Neuron (in vitro differentiated cells): ENCODE data around the gene NKD2.

Source experiments
- H2AFZ ChIP-seq: one replicate; pipeline ENCODE4 v1.6.1; 2013; ENCODE audit warnings: low read depth, mild to moderate bottlenecking, inconsistent platforms, low read length, moderate library complexity
- H3K27me3 ChIP-seq: one replicate; pipeline ENCODE4 v1.6.1; 2013; ENCODE audit warnings: low read length; ENCODE audit not compliant: insufficient read depth
- H3K36me3 ChIP-seq: one replicate; pipeline ENCODE4 v1.6.1; 2013; ENCODE audit warnings: low read length; ENCODE audit not compliant: insufficient read depth
- H3K4me1 ChIP-seq: one replicate; pipeline ENCODE4 v1.6.1; 2013; ENCODE audit warnings: low read length; ENCODE audit not compliant: insufficient read depth
- H3K4me3 ChIP-seq: 2 replicates; pipeline ENCODE4 v1.5.1; 2013; ENCODE audit warnings: mild to moderate bottlenecking, low read length, moderate library complexity
- H3K9me3 ChIP-seq: one replicate; pipeline ENCODE4 v1.6.1; 2013; ENCODE audit warnings: low read length

NKD2 gene

GRCh38 chr5:1061916-1062315 is 53.3 kb downstream of the NKD2 start:
- no peaks in the 10 kb centered on the region for H3K27me3 ChIP-seq
- no peaks in the 10 kb centered on the region for H3K4me1 ChIP-seq
- no peak overlapping the region for H3K4me3 ChIP-seq
- H2AFZ ChIP-seq, result no peak overlapping the region
- no peaks in the 10 kb centered on the region for H3K9me3 ChIP-seq
- H3K36me3 ChIP-seq, result peaks cover 20% of the 10 kb centered on the region

GRCh38 chr5:1062761-1063568 is 54.4 kb downstream of the NKD2 start:
- no peak overlapping the region for H2AFZ ChIP-seq
- no peaks in the 10 kb centered on the region for H3K4me1 ChIP-seq
- H3K4me3 ChIP-seq, result no peak overlapping the region
- no peaks in the 10 kb centered on the region for H3K27me3 ChIP-seq
- peaks cover 14% of the 10 kb centered on the region for H3K36me3 ChIP-seq
- H3K9me3 ChIP-seq, result no peaks in the 10 kb centered on the region

GRCh38 chr5:1063661-1064382 is 55.2 kb downstream of the NKD2 start:
- H3K27me3 ChIP-seq, result no peaks in the 10 kb centered on the region
- no peaks in the 10 kb centered on the region for H3K9me3 ChIP-seq
- no peak overlapping the region for H3K4me3 ChIP-seq
- H3K36me3 ChIP-seq, result peaks cover 14% of the 10 kb centered on the region
- H2AFZ ChIP-seq, result no peak overlapping the region
- no peaks in the 10 kb centered on the region for H3K4me1 ChIP-seq

GRCh38 chr5:1064383-1065142 is 56.0 kb downstream of the NKD2 start:
- Histone ChIP-seq H3K27me3 (no peaks in the 10 kb centered on the region), H3K4me1 (no peaks in the 10 kb centered on the region), H3K4me3 (no peak overlapping the region), H3K36me3 (peaks cover 14% of the 10 kb centered on the region), H3K9me3 (no peaks in the 10 kb centered on the region), H2AFZ (no peak overlapping the region)

DNA sequence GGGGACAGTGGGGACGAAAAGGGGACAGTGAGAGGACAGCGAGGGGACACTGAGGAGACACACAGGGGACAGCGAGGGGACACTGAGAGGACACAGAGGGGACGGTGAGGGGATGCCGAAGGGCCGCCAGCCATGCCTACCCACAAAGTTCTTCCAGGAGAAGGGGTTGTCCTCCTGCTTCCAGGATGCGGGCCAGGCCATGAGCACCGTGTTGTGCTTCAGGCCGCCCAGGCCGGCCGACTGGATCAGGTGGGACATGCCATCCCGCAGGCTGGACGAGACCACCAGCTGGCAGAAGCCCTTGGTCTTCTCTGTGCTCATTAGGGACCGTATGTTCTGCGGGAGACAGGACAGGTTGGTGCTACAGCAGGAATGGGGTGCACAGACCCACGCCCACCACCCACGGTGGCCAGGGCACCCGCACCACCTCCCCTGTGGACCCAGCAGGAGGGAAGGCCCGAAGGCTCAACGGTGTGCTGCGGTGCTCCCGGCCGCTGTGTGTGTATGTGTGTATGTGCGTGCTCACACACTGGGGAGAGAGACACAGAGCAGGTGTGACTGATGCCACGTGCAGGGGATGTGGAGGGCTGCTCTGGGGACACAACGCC is 56.6 kb downstream of the NKD2 start:
- H3K27me3 ChIP-seq, result no peaks in the 10 kb centered on the region
- H3K36me3 ChIP-seq, result peaks cover 14% of the 10 kb centered on the region
- no peaks in the 10 kb centered on the region for H3K9me3 ChIP-seq
- H2AFZ ChIP-seq, result no peak overlapping the region
- no peak overlapping the region for H3K4me3 ChIP-seq
- H3K4me1 ChIP-seq, result no peaks in the 10 kb centered on the region

DNA sequence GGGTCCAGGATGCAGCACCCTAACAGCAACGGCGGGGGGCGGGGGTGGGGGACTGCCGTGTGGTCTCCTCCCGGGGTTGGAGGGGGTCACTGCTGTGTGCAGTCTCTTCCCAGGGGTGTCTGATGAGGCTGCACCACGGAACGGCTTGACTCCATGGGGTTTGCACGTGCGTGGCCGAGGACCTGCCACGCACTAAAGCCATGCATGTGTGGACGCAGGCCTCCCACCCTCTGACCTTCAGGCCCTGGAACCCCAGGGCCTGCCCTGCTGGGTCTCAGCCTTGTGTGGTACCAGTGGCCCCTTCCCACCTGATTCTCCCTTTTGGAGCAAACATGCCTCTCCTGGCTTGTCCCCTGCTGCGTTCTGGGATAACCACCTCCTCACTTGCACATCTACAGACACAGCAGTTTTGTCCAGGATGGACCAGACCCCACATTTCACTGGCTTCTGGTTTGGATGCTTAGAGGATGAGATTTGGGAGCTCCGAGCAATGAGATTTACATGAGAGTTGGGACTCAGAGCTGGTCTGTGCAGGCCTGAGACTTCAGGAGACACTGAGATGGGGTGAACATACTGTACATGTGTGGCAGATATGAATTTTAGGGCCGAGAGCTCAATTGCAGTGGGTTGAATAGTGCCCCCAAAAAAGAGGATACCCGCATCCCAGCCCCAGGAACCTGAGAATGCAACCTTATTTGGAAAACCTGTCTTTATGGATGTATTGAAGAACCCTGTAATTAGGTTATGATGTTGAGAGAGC is 57.5 kb downstream of the NKD2 start:
- Histone ChIP-seq H3K36me3 (peaks cover 12% of the 10 kb centered on the region), H3K4me3 (no peak overlapping the region), H3K9me3 (no peaks in the 10 kb centered on the region), H3K4me1 (no peaks in the 10 kb centered on the region), H3K27me3 (no peaks in the 10 kb centered on the region), H2AFZ (no peak overlapping the region)

DNA sequence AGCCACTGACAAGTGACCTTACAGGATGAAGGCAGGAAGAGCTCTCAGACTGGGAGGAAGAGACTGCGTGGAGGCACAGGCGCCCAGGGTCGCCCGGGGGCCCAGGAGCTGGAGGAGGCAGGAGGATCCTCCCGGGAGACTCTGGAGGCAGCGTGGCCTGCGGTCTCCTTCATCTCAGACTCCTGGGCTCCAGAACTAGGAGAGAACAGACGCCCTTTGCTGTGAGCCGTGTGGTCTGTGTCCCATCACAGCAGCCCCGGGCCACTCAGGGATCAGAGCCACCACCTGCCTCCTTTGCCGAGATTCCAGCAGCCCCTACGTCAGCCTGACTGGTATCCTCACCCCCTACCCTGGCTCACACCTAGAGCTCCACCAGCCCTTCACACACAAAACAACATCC is 58.1 kb downstream of the NKD2 start:
- H3K4me3 ChIP-seq, result no peak overlapping the region
- no peaks in the 10 kb centered on the region for H3K27me3 ChIP-seq
- no peaks in the 10 kb centered on the region for H3K9me3 ChIP-seq
- no peaks in the 10 kb centered on the region for H3K4me1 ChIP-seq
- peaks cover 12% of the 10 kb centered on the region for H3K36me3 ChIP-seq
- H2AFZ ChIP-seq, result no peak overlapping the region

DNA sequence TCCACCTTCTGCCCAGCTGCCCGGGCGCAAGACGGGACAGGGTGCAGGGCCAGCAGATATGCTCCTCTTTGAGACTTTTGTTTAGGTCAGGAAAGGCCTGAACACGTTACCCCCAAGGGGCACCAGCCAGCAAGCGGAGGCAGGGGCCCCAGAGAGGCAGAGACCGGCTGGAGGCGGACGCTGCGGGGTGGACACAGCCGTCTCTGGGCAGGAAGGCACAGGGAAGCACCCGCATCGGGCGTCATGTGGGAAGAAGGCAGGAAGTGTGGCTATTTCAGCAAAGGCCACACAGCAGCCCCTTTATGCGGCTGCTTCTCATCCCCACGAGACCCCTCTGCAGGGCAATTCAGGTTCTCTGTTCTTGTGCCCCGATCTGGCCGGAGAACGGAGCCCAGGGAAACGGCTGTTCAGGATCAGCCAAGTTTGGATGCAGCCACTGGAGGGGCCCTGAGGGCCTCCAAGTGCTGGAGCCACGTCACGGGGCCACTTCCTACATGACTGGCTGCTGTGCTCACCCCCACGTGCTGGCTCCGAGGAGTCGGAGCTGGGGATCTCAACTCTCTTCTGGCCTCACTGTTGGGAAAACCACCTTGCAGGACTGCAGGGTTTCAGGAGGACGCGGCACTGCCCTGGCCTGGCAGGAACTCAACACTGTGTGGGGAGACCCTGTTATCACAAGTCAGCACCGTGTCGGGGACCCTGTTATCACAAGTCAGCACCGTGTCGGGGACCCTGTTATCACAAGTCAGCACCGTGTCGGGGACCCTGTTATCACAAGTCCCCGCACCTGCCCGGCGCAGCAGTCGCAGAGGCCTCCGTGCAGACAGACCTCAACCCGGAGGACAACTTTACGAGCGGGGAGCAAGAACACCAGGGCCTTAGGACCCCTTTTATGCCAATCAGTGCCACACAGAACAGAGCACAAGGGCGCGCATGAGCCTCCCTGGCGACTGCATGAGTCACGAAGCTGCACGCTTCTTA is 58.8 kb downstream of the NKD2 start:
- no peaks in the 10 kb centered on the region for H3K4me1 ChIP-seq
- no peaks in the 10 kb centered on the region for H3K9me3 ChIP-seq
- H3K27me3 ChIP-seq, result no peaks in the 10 kb centered on the region
- H3K36me3 ChIP-seq, result peaks cover 12% of the 10 kb centered on the region
- H3K4me3 ChIP-seq, result no peak overlapping the region
- H2AFZ ChIP-seq, result no peak overlapping the region

DNA sequence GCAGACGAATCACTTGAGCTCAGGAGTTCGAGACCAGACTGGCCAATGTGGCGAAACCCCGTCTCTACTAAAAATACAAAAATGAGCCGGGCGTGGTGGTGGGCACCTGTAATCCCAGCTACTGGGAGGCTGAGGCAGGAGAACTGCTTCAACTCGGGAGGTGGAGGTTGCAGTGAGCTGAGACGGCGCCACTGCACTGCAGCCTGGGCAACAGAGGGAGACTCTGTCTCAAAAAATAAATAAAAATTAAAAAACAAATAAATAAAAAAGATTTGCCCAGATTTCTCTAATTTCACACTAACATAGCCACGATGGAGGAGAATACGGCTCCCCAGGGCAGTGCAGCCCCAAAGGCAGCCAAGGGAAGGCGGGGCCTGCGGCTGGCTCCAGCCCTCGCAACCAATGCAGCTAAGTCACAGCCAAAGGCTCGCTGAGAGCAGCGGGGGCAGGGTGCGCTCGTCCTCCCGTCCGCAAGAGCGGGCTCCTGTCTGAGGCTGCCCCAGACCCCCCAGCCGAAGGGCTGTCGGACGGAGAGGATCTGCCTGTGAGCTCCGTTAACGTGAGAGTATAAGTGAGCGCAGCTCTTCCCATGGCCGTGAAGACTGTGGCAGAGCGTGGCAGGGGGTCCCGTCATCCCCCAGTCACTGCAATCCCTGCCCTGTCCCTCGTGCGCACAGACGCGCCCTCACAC is 59.7 kb downstream of the NKD2 start:
- H3K27me3 ChIP-seq, result no peaks in the 10 kb centered on the region
- H3K36me3 ChIP-seq, result peaks cover 4% of the 10 kb centered on the region
- H3K9me3 ChIP-seq, result no peaks in the 10 kb centered on the region
- H2AFZ ChIP-seq, result no peak overlapping the region
- no peak overlapping the region for H3K4me3 ChIP-seq
- H3K4me1 ChIP-seq, result no peaks in the 10 kb centered on the region

GRCh38 chr5:1068895-1069719 is 60.5 kb downstream of the NKD2 start:
- H3K27me3 ChIP-seq, result no peaks in the 10 kb centered on the region
- H3K4me1 ChIP-seq, result no peaks in the 10 kb centered on the region
- no peak overlapping the region for H2AFZ ChIP-seq
- H3K36me3 ChIP-seq, result peaks cover 4% of the 10 kb centered on the region
- H3K9me3 ChIP-seq, result no peaks in the 10 kb centered on the region
- no peak overlapping the region for H3K4me3 ChIP-seq

DNA sequence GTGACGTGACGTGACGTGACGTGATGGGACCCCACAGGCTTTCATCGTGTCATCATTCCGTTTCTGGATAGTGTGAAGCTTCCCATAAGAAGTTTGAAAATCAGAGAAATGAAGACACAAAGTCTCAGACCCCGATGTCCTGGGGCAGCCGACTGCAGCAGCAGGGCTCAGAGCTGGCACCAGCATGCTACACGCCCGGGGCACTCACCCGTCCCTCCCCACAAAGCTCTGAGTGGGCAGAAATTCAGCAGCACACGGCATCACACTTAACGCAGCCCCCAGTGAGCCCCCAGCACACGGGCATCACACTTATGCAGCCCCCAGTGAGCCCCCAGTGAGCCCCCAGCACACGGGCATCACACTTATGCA is 61.1 kb downstream of the NKD2 start:
- Histone ChIP-seq H2AFZ (no peak overlapping the region), H3K4me1 (no peaks in the 10 kb centered on the region), H3K27me3 (no peaks in the 10 kb centered on the region), H3K36me3 (peaks cover 4% of the 10 kb centered on the region), H3K9me3 (no peaks in the 10 kb centered on the region), H3K4me3 (no peak overlapping the region)
